CD4-positive, alpha-beta T cell (primary cell): ENCODE measurements around the gene DTNB. TPM values are rescaled to one million over a fixed set of nuclear protein-coding genes. Genes with fewer than 3 reads are reported as not detected.

Source experiments
- ATAC-seq: fragments of 200-7000 bp; cut with Tn5 transposase; one replicate; pipeline ENCODE4 v1.10.0; 2022; ENCODE audit warnings: mild to moderate bottlenecking; ENCODE audit not compliant: poor library complexity
- CTCF ChIA-PET: fragments of 350-600 bp; sonication (Branson Sonifier 250); formaldehyde crosslinking; loops from one replicate; lab custom pipeline; 2021; ENCODE audit warnings: antibody characterized with exemption, inconsistent platforms; lab: Charles Lee
- POLR2A ChIA-PET: fragments of 350-600 bp; sonication (Branson Sonifier 250); formaldehyde crosslinking; loops from one replicate; lab custom pipeline; 2021; ENCODE audit warnings: antibody characterized with exemption, inconsistent platforms; lab: Charles Lee
- DNase-seq, 14 experiments: peaks; one replicate each; pipeline ENCODE4 v3.0.0-alpha.2; 2013 to 2020; ENCODE audit warnings: mixed read lengths in 2 of 14
- H3K27ac ChIP-seq, 2 donors: one replicate each; pipeline versions ENCODE4 v1.5.1 to v1.7.0; 2013; ENCODE audit warnings: low read length in 2 of 2, low read depth in 1 of 2, mild to moderate bottlenecking in 1 of 2
- H3K27me3 ChIP-seq, 2 experiments: 1 replicate in 1 of 2; 2 replicates in 1 of 2; pipeline versions ENCODE4 v1.6.1 to v1.7.0; 2013; ENCODE audit warnings: low read length in 2 of 2, control low read depth in 1 of 2, mild to moderate bottlenecking in 1 of 2, moderate library complexity in 1 of 2; ENCODE audit not compliant: insufficient read depth in 2 of 2, control insufficient read depth in 1 of 2
- H3K36me3 ChIP-seq: one replicate; pipeline ENCODE4 v1.6.1; 2013; ENCODE audit warnings: low read length, control low read depth; ENCODE audit not compliant: insufficient read depth
- H3K4me1 ChIP-seq: one replicate; pipeline ENCODE4 v1.6.1; 2013; ENCODE audit warnings: low read length, control low read depth; ENCODE audit not compliant: insufficient read depth
- H3K4me3 ChIP-seq: one replicate; pipeline ENCODE4 v1.5.1; 2013; ENCODE audit warnings: mild to moderate bottlenecking, low read length, moderate library complexity
- H3K9me3 ChIP-seq, 2 experiments: 1 replicate in 1 of 2; 2 replicates in 1 of 2; pipeline versions ENCODE4 v1.6.1 to v1.7.0; 2013; ENCODE audit warnings: low read length in 2 of 2, mild to moderate bottlenecking in 2 of 2, control low read depth in 1 of 2, moderate library complexity in 1 of 2; ENCODE audit not compliant: control insufficient read depth in 1 of 2, insufficient read depth in 1 of 2
- H3K27ac Mint-ChIP-seq: one replicate; pipeline ENCODE4 v1.8.0; 2020; ENCODE audit warnings: mixed read lengths
- H3K27me3 Mint-ChIP-seq: one replicate; pipeline ENCODE4 v1.8.0; 2021; ENCODE audit warnings: mixed read lengths
- H3K36me3 Mint-ChIP-seq: one replicate; pipeline ENCODE4 v1.8.0; 2021; ENCODE audit warnings: low read depth, mixed read lengths
- H3K4me1 Mint-ChIP-seq: one replicate; pipeline ENCODE4 v1.8.0; 2021; ENCODE audit warnings: low read depth, mixed read lengths
- H3K4me3 Mint-ChIP-seq: one replicate; pipeline ENCODE4 v1.8.0; 2020; ENCODE audit warnings: mild to moderate bottlenecking, mixed read lengths
- H3K9me3 Mint-ChIP-seq: one replicate; pipeline ENCODE4 v1.8.0; 2020; ENCODE audit warnings: mixed read lengths
- intact Hi-C, 2 experiments: fragments of 100-400 bp; cut with DNase I in 1 of 2; cut with micrococcal nuclease in 1 of 2; formaldehyde crosslinking; loops; one replicate each; pipeline versions ENCODE4 v1.15.1 to v1.9.0; 2023 to 2025; cut with DNase I, micrococcal nuclease
- total RNA-seq, 174 experiments: library from RNA in 2 of 174; stranded (reverse) in 2 of 174; gene quantifications; one replicate each; pipeline ENCODE4 v1.2.3 and lab custom pipeline; 2021 to 2026
- TF ChIP-seq, protein P1 (sequence below): fragments of 200-600 bp; IDR thresholded peaks from one replicate; pipeline ENCODE4 v1.8.0; 2022; ENCODE audit warnings: antibody characterized with exemption, mild to moderate bottlenecking

DTNB gene
- total RNA-seq, 2 experiments from 2014 or later: 30.1 to 33.6 TPM

DNA sequence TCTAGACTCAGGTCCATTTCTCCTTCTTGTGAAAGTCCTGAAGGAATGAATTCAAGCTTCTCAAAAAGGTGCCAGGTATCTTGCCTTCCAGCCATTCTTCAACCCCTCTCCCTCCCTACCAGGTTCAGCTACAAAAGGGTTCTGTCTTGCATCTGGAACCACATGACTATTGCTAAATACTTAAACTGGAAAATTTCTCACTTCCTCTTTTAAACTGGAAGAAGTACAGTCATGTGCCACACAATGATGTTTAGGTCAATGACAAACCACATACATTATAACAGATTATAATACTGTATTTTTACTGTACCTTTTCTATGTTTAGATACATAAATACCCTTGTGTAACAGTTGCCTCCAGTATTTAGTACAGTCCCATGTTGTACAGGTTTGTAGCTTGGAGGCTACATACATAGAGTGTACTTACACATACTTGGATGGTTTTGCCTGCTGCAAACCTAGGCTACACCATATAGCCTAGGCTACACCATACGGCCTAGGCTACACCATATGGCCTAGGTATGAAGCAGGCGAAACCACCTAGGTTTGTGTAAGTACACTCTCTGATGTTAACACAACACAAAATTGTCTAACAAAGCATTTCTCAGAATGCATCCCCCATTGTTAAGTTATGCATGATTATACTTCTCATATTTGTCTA, 189.6 kb downstream of the DTNB start:
- no peaks in the 10 kb centered on the region for H3K9me3 Mint-ChIP-seq
- ChIA-PET CTCF (interaction anchor here (0.5 kb wide), 1 partner anchor 1147 kb away, joined by 3 read pairs; no protein-coding TSS in a partner anchor), POLR2A (no interaction called here)
- intact Hi-C loops: no loop called here
- H3K36me3 Mint-ChIP-seq: peaks cover 49% of the 10 kb centered on the region
- DNase-seq (peak in 3 of 14 experiments; percentile 13 to 48 (median 34)), ATAC-seq (no peak)
- H3K4me1 Mint-ChIP-seq: no peaks in the 10 kb centered on the region
- H3K27me3 Mint-ChIP-seq: no peaks in the 10 kb centered on the region
- Histone ChIP-seq H3K27me3 (no peaks in the 10 kb centered on the region), H3K4me1 (no peaks in the 10 kb centered on the region), H3K9me3 (no peaks in the 10 kb centered on the region), H3K27ac (no peak overlapping the region), H3K4me3 (no peak overlapping the region), H3K36me3 (peaks cover 11% of the 10 kb centered on the region)
- H3K4me3 Mint-ChIP-seq: no peak overlapping the region
- no peak overlapping the region for H3K27ac Mint-ChIP-seq
- TF ChIP-seq, protein P1, sequence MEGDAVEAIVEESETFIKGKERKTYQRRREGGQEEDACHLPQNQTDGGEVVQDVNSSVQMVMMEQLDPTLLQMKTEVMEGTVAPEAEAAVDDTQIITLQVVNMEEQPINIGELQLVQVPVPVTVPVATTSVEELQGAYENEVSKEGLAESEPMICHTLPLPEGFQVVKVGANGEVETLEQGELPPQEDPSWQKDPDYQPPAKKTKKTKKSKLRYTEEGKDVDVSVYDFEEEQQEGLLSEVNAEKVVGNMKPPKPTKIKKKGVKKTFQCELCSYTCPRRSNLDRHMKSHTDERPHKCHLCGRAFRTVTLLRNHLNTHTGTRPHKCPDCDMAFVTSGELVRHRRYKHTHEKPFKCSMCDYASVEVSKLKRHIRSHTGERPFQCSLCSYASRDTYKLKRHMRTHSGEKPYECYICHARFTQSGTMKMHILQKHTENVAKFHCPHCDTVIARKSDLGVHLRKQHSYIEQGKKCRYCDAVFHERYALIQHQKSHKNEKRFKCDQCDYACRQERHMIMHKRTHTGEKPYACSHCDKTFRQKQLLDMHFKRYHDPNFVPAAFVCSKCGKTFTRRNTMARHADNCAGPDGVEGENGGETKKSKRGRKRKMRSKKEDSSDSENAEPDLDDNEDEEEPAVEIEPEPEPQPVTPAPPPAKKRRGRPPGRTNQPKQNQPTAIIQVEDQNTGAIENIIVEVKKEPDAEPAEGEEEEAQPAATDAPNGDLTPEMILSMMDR: no peak

DNA sequence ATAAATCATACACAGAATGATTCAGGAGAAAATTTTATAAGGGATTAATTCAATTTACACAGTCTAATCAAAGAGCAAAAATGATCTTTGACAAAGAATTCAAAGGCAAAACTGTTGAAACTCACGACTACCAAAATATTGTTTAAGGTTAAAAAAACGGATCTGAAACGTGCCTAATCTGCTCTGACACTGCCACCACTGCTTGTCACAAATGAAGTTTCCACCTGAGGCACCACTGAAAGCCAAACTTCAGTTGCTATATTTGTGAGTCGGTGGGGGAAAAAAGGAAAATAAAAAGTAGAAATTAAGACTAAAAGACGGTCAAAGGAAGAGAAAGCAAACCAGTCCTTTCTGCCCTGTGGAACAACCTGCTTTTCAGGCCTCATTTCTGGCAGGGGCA, 191.0 kb downstream of the DTNB start:
- Mint-ChIP-seq H3K27me3 (no peaks in the 10 kb centered on the region), H3K4me1 (no peaks in the 10 kb centered on the region), H3K9me3 (no peaks in the 10 kb centered on the region), H3K36me3 (peaks cover 52% of the 10 kb centered on the region), H3K4me3 (no peak overlapping the region), H3K27ac (no peak overlapping the region)
- peaks cover 11% of the 10 kb centered on the region for H3K36me3 ChIP-seq
- ATAC-seq (no peak), DNase-seq (no peak)
- CTCF ChIA-PET: no interaction called here
- POLR2A ChIA-PET: no interaction called here
- no peaks in the 10 kb centered on the region for H3K9me3 ChIP-seq
- no peak overlapping the region for H3K27ac ChIP-seq
- no peaks in the 10 kb centered on the region for H3K4me1 ChIP-seq
- intact Hi-C loops: no loop called here
- TF ChIP-seq, protein P1: no peak
- H3K27me3 ChIP-seq: no peaks in the 10 kb centered on the region
- H3K4me3 ChIP-seq: no peak overlapping the region

DNA sequence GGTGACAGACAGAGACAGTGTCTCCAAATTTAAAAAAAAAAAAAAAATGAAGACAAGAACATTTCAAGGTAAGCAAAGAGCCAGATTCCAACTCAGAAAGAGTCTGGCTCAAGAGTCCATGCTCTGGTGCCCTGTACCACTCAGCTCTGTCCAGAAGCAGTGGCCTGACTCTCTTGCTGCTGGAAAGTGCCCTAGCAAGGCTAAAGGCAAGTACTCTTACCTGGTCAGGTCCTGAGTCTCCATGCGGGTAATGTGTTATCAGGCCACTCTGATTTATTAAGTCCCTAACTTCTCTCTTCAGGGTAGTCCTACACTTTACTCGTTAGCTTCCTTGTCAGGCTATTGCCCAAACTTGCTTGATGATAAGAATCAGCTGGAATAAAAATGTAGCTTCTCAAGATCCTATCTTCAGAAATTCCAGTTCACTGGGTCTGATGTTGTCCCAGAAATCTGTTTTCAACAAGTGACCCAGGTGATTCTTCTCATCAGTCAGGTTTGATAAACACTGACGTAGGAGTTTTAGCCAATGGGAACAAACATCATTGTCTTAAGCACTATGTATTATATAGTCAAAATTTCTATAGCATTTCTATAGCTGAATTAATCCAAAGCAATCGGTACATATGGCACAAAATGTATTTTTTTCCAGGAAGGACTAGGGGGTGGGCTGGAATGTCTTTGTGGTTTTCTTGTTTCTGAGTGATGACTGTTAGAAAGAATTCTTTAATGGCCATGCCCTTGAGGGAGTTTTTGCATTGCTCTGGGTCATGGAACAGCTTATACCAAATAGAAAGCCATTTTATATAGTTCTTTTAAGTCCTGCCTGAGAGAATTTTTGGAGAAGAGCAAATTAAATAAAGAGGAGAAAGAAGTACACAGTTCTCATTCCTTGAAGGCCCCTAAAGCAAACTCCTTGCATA, 191.7 kb downstream of the DTNB start:
- Histone ChIP-seq H3K36me3 (peaks cover 11% of the 10 kb centered on the region), H3K9me3 (no peaks in the 10 kb centered on the region), H3K4me1 (no peaks in the 10 kb centered on the region), H3K27me3 (no peaks in the 10 kb centered on the region), H3K27ac (no peak overlapping the region), H3K4me3 (no peak overlapping the region)
- ChIA-PET POLR2A (no interaction called here), CTCF (no interaction called here)
- Mint-ChIP-seq H3K27me3 (no peaks in the 10 kb centered on the region), H3K27ac (no peak overlapping the region), H3K9me3 (no peaks in the 10 kb centered on the region), H3K36me3 (peaks cover 52% of the 10 kb centered on the region), H3K4me3 (no peak overlapping the region), H3K4me1 (no peaks in the 10 kb centered on the region)
- ATAC-seq: no peak
- TF ChIP-seq, protein P1: no peak
- no peak for DNase-seq
- intact Hi-C loops: no loop called here
